ENCODE measurements around the gene ADH4. TPM values are rescaled to one million over a fixed set of nuclear protein-coding genes. Genes with fewer than 3 reads are reported as not detected.

ADH4 gene
- total RNA-seq, 1 experiment from 2014 or later = not detected

- no peak overlapping the region for H3K27ac Mint-ChIP-seq
- Histone ChIP-seq H3K4ac (ENCODE audit: low read depth, low read length) (no peak overlapping the region), H3K14ac (ENCODE audit: insufficient read depth, low read length) (no peak overlapping the region), H2BK15ac (ENCODE audit: low read depth, low read length) (no peak overlapping the region), H2AK5ac (ENCODE audit: insufficient read length, low read length) (no peak overlapping the region), H2BK5ac (ENCODE audit: insufficient read length, low read length) (no peak overlapping the region), H3K56ac (ENCODE audit: insufficient read length, low read depth, low read length) (no peak overlapping the region), H3K9ac (ENCODE audit: extremely low read depth, insufficient read length, low read length) (no peak overlapping the region), H4K8ac (replicated peaks; ENCODE audit: insufficient read length, low read depth, low read length) (no peak overlapping the region), H3K9me3 (ENCODE audit: control insufficient read depth, low read depth, low read length) (peaks cover 19% of the 10 kb centered on the region), H3T11ph (ENCODE audit: low read length) (no peak overlapping the region), H4K91ac (ENCODE audit: insufficient read length, low read depth, low read length) (no peak overlapping the region), H3K79me1 (ENCODE audit: insufficient read depth, low read depth, low read length, poor library complexity, severe bottlenecking) (no peaks in the 10 kb centered on the region), H2BK20ac (ENCODE audit: low read depth, low read length, poor library complexity, severe bottlenecking) (no peak overlapping the region), H3K79me2 (ENCODE audit: insufficient read depth, low read length) (no peaks in the 10 kb centered on the region), H3K23ac (ENCODE audit: insufficient read length, low read depth, low read length) (no peak overlapping the region), H4K20me1 (ENCODE audit: control insufficient read depth, insufficient read depth, insufficient read length) (no peaks in the 10 kb centered on the region), H2AFZ (ENCODE audit: low read length) (no peak overlapping the region), H3K23me2 (ENCODE audit: insufficient read length, low read depth, low read length, poor library complexity, severe bottlenecking) (no peaks in the 10 kb centered on the region), H3K18ac (ENCODE audit: insufficient read length, low read depth, low read length) (no peak overlapping the region), H3K4me1 (ENCODE audit: insufficient read depth, low read length) (no peaks in the 10 kb centered on the region), H2BK12ac (ENCODE audit: insufficient read length, low read depth, low read length) (no peak overlapping the region), H2BK120ac (ENCODE audit: low read depth, low read length, poor library complexity, severe bottlenecking) (no peak overlapping the region), H4K5ac (ENCODE audit: insufficient read length, low read depth, low read length) (no peak overlapping the region), H3K4me2 (ENCODE audit: insufficient read depth, insufficient read length, low read length) (no peak overlapping the region), H3K27ac (ENCODE audit: insufficient read length, low read depth, low read length) (no peak overlapping the region), H3K27me3 (ENCODE audit: insufficient read depth, low read length) (no peaks in the 10 kb centered on the region)
- H3K4me3 Mint-ChIP-seq = no peak overlapping the region
- no CpG with 5 or more reads among the region's 1 CpG for WGBS (ENCODE audit: extremely low coverage, insufficient read length, low lambda C conversion rate)
- no peak for TF ChIP-seq CTCF (conservative IDR thresholded peaks at IDR 0.05)
- DNase-seq = no peak
- peaks cover 20 to 31% of the 10 kb centered on the region in 2 experiments for H3K9me3 Mint-ChIP-seq
- no peaks in the 10 kb centered on the region for H3K4me1 Mint-ChIP-seq
- H3K36me3 Mint-ChIP-seq (ENCODE audit: insufficient read depth in 1 of 3, low read depth in 3 of 3) = peaks cover 13 to 22% (median 17%) of the 10 kb centered on the region in 3 experiments
- H3K27me3 Mint-ChIP-seq (ENCODE audit: low read depth) = no peaks in the 10 kb centered on the region
Measured at GRCh38 chr4:99151995-99152394, 7.9 kb upstream of the ADH4 start.
